Panc1 (cell line): ENCODE data around the gene COL5A1. TPM values are rescaled to one million over a fixed set of nuclear protein-coding genes. Genes with fewer than 3 reads are reported as not detected.
A peak's percentile ranks its signal among the peaks of the same experiment; 100 is the strongest.

Experiments
- ATAC-seq: fragments of 200-7000 bp; cut with Tn5 transposase; 2 replicates; pipeline ENCODE4 v1.9.1; 2020; ENCODE audit warnings: mild to moderate bottlenecking, moderate library complexity
- BruUV-seq: library from RNA; stranded (reverse); fragments of 400-500 nt; replicated peaks from 2 replicates; lab custom pipeline; 2021; lab: Mats Ljungman, UMichigan
- CTCF ChIA-PET: fragments of 300-600 bp; sonication (Branson Sonifier 250); formaldehyde crosslinking; loops from one replicate; lab custom pipeline; 2022; ENCODE audit warnings: antibody characterized with exemption; lab: Charles Lee
- POLR2A ChIA-PET: fragments of 300-600 bp; sonication (Branson Sonifier 250); formaldehyde crosslinking; loops from one replicate; lab custom pipeline; 2022; ENCODE audit warnings: antibody characterized with exemption; lab: Charles Lee
- DNase-seq: peaks from one replicate; pipeline ENCODE4 v3.0.0-alpha.2; 2010; ENCODE audit warnings: low read depth, low spot score
- H3K27ac ChIP-seq: 2 replicates; pipeline ENCODE4 v1.5.1; 2011; ENCODE audit warnings: mild to moderate bottlenecking, low read length, inconsistent platforms
- H3K27me3 ChIP-seq: fragments of 200-500 bp; sonication (Bioruptor generic); 2 replicates; pipeline ENCODE4 v1.6.0; 2014; ENCODE audit warnings: low read length, inconsistent platforms; ENCODE audit not compliant: control insufficient read depth, insufficient read depth
- H3K36me3 ChIP-seq: fragments of 200-500 bp; sonication (Bioruptor generic); 2 replicates; pipeline ENCODE4 v1.5.1; 2014; ENCODE audit warnings: inconsistent platforms, mild to moderate bottlenecking, low read length, moderate library complexity; ENCODE audit not compliant: control insufficient read depth, insufficient read depth
- H3K4me1 ChIP-seq: 2 replicates; pipeline ENCODE4 v1.5.1; 2011; ENCODE audit warnings: inconsistent platforms, mild to moderate bottlenecking, low read length, moderate library complexity; ENCODE audit not compliant: control insufficient read depth, insufficient read depth
- H3K4me3 ChIP-seq, 2 experiments: 2 replicates each; pipeline ENCODE4 v1.5.1; 2011 to 2012; ENCODE audit warnings: low read depth in 2 of 2, low read length in 2 of 2, mild to moderate bottlenecking in 2 of 2, inconsistent platforms in 1 of 2, moderate library complexity in 1 of 2
- H3K9me3 ChIP-seq: fragments of 200-500 bp; sonication (Bioruptor generic); 2 replicates; pipeline ENCODE4 v1.5.1; 2014; ENCODE audit warnings: low read depth, mild to moderate bottlenecking, inconsistent platforms, low read length, moderate library complexity; ENCODE audit not compliant: control insufficient read depth, insufficient read depth
- CTCF ChIP-seq: fragments of 450-650 bp; IDR thresholded peaks from 2 replicates; pipeline ENCODE4 v1.5.1; 2017; ENCODE audit warnings: mild to moderate bottlenecking
- POLR2AphosphoS5 ChIP-seq: IDR thresholded peaks from 2 replicates; pipeline ENCODE4 v1.6.1; 2012; ENCODE audit warnings: mild to moderate bottlenecking, low read depth, low read length, moderate library complexity
- SIN3A ChIP-seq: IDR thresholded peaks from 2 replicates; pipeline ENCODE4 v1.6.1; 2012; ENCODE audit warnings: low read depth, mild to moderate bottlenecking, low read length, moderate library complexity, borderline replicate concordance; ENCODE audit not compliant: insufficient read depth
- TCF7L2 ChIP-seq: IDR thresholded peaks from 2 replicates; pipeline ENCODE4 v1.6.1; 2011; ENCODE audit warnings: mild to moderate bottlenecking, low read depth, low read length, inconsistent platforms
- in situ Hi-C: cut with HindIII; loops from 2 replicates; pipeline ENCODE4 v1.10.0; 2016; ENCODE audit warnings: low sequenced_read_pairs, low pct_unique_long_range_greater_than_20kb
- intact Hi-C: fragments of 100-400 bp; cut with micrococcal nuclease; formaldehyde crosslinking; loops from one replicate; pipeline ENCODE4 v1.10.0; 2022; ENCODE audit not compliant: unreplicated experiment
- total RNA-seq: library from RNA; stranded (reverse); gene quantifications from one replicate; pipeline ENCODE4 v1.2.1, GENCODE V29; 2021; ENCODE audit not compliant: unreplicated experiment
- TF ChIP-seq, protein P1 (sequence below), 2 experiments: IDR thresholded peaks; 2 replicates each; pipeline ENCODE4 v1.6.1; 2011 to 2012; ENCODE audit warnings: low read depth in 2 of 2, control low read depth in 1 of 2, low read length in 1 of 2, mild to moderate bottlenecking in 1 of 2, moderate library complexity in 1 of 2; ENCODE audit not compliant: insufficient read depth in 1 of 2

Gene COL5A1
- total RNA-seq, 1 experiment from 2014 or later, result 5.7 TPM

GRCh38 chr9:134800791-134801339, 159.3 kb downstream of the COL5A1 start:
- ATAC-seq (no peak), DNase-seq (no peak)
- Histone ChIP-seq H3K4me3 (no peak overlapping the region), H3K27ac (no peak overlapping the region), H3K36me3 (no peaks in the 10 kb centered on the region), H3K4me1 (no peaks in the 10 kb centered on the region), H3K27me3 (no peaks in the 10 kb centered on the region), H3K9me3 (no peaks in the 10 kb centered on the region)
- BruUV-seq, result no TSS peak
- intact Hi-C loops, result no loop called here
- ChIA-PET CTCF (no interaction called here), POLR2A (no interaction called here)
- in situ Hi-C loops, result no loop called here
- TF ChIP-seq, protein P1, sequence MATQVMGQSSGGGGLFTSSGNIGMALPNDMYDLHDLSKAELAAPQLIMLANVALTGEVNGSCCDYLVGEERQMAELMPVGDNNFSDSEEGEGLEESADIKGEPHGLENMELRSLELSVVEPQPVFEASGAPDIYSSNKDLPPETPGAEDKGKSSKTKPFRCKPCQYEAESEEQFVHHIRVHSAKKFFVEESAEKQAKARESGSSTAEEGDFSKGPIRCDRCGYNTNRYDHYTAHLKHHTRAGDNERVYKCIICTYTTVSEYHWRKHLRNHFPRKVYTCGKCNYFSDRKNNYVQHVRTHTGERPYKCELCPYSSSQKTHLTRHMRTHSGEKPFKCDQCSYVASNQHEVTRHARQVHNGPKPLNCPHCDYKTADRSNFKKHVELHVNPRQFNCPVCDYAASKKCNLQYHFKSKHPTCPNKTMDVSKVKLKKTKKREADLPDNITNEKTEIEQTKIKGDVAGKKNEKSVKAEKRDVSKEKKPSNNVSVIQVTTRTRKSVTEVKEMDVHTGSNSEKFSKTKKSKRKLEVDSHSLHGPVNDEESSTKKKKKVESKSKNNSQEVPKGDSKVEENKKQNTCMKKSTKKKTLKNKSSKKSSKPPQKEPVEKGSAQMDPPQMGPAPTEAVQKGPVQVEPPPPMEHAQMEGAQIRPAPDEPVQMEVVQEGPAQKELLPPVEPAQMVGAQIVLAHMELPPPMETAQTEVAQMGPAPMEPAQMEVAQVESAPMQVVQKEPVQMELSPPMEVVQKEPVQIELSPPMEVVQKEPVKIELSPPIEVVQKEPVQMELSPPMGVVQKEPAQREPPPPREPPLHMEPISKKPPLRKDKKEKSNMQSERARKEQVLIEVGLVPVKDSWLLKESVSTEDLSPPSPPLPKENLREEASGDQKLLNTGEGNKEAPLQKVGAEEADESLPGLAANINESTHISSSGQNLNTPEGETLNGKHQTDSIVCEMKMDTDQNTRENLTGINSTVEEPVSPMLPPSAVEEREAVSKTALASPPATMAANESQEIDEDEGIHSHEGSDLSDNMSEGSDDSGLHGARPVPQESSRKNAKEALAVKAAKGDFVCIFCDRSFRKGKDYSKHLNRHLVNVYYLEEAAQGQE (IDR thresholded peaks at IDR 0.05; ENCODE audit: insufficient read depth in 1 of 2, low read depth in 2 of 2, low read length in 1 of 2), result no peak
- TF ChIP-seq TCF7L2, result no peak
- no peak for TF ChIP-seq CTCF
- TF ChIP-seq POLR2AphosphoS5, result no peak
- TF ChIP-seq SIN3A, result no peak

DNA sequence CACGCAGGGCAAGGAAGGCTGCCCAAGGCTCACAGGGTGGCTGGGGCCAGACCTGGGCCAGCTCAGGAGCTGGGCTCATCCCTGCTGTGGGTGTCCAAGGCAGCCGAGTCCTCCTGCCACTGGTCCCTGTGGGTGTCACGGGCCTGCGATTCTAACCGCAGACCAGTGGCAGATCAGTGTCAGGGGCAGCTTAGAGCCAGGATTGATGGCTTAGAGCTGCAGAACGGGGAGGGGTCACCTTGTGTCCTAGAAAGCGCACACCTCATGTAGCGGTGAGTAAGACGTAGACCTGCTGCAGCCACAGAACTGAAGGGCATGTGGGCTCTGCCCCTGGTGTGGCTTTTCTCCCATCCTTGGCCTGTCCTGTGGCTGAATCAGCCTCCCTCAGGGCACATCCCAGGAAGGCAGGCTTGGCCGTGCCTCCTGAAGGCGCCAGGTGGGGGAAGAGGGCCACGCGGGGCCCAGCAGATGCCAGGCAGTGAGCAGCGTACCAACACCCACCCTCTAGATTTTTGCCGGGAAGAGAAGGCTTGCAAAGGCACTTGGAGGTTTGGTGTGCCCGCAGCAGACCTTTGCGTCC, 160.7 kb downstream of the COL5A1 start:
- POLR2A ChIA-PET, result no interaction called here
- ATAC-seq, result peak; percentile 60; the same call in 1 of the 2 replicates
- Histone ChIP-seq H3K27me3 (no peaks in the 10 kb centered on the region), H3K27ac (no peak overlapping the region), H3K36me3 (no peaks in the 10 kb centered on the region), H3K9me3 (no peaks in the 10 kb centered on the region), H3K4me1 (no peaks in the 10 kb centered on the region), H3K4me3 (no peak overlapping the region)
- intact Hi-C loops, result no loop called here
- TF ChIP-seq POLR2AphosphoS5, result no peak
- no peak for TF ChIP-seq TCF7L2
- TF ChIP-seq, protein P1 (IDR thresholded peaks at IDR 0.05; ENCODE audit: insufficient read depth in 1 of 2, low read depth in 2 of 2, low read length in 1 of 2), result no peak
- no peak for TF ChIP-seq CTCF
- no peak for TF ChIP-seq SIN3A
- in situ Hi-C loops, result no loop called here
- no TSS peak for BruUV-seq
- DNase-seq, result no peak
- CTCF ChIA-PET, result no interaction called here
